ENCODE measurements around the gene BTF3. TPM values are rescaled to one million over a fixed set of nuclear protein-coding genes. Genes with fewer than 3 reads are reported as not detected.

The BTF3 gene
- total and polyA plus RNA-seq, 9 of the 15 experiments (the other 6 are each of a cell fraction or from before 2014, with no cell fraction given) = 534 to 1,637 (median 848) TPM

DNA sequence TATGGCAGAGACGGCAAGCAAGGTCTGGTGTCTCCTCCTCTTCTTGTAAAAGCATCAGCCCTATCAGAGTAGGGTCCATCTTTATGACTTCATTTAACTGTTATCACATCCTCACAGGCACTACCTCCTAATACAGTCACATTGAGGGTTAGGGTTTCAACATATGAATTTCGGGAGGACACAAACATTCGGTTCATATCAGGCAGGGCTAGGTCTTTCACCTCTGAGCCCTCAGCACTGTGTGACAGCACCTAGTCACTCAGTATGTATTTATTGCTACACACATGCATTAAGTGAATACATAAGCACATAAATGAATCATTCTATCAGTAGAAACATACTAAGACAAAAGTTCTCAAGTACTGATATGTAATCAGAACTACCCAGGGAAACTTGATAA, 9.4 kb upstream of the BTF3 start (continued):
- TF ChIP-seq NR1H2 (CRISPR knock-in tag; IDR thresholded peaks at IDR 0.05) (no peak), HSF4 (CRISPR knock-in tag; IDR thresholded peaks at IDR 0.05; ENCODE audit: borderline replicate concordance) (no peak), MED1 (CRISPR knock-in tag; IDR thresholded peaks at IDR 0.05; ENCODE audit: borderline replicate concordance) (no peak), PML (IDR thresholded peaks at IDR 0.05; ENCODE audit: low read length) (peak; percentile 79), HDAC1 (IDR thresholded peaks at IDR 0.05) (peak in 1 of 2 experiments; percentile 27; a peak in 1 of 4 replicates), RAD21 (CRISPR knock-in tag; conservative IDR thresholded peaks at IDR 0.05 in 1 of 2, IDR thresholded peaks at IDR 0.05 in 1 of 2) (no peak), ZNF589 (CRISPR knock-in tag; IDR thresholded peaks at IDR 0.05; ENCODE audit: low read depth) (0 out of 2 replicates have a peak, but pooled peaks have one; percentile 38), ZFP30 (CRISPR knock-in tag; IDR thresholded peaks at IDR 0.05; ENCODE audit: borderline replicate concordance) (no peak), POLR3G (IDR thresholded peaks at IDR 0.05; ENCODE audit: extremely low read depth, insufficient read length, insufficient replicate concordance) (no peak)
- TF ChIP-seq, protein P1, sequence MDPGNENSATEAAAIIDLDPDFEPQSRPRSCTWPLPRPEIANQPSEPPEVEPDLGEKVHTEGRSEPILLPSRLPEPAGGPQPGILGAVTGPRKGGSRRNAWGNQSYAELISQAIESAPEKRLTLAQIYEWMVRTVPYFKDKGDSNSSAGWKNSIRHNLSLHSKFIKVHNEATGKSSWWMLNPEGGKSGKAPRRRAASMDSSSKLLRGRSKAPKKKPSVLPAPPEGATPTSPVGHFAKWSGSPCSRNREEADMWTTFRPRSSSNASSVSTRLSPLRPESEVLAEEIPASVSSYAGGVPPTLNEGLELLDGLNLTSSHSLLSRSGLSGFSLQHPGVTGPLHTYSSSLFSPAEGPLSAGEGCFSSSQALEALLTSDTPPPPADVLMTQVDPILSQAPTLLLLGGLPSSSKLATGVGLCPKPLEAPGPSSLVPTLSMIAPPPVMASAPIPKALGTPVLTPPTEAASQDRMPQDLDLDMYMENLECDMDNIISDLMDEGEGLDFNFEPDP (CRISPR knock-in tag; IDR thresholded peaks at IDR 0.05) = no peak
- TF ChIP-seq, protein P2, sequence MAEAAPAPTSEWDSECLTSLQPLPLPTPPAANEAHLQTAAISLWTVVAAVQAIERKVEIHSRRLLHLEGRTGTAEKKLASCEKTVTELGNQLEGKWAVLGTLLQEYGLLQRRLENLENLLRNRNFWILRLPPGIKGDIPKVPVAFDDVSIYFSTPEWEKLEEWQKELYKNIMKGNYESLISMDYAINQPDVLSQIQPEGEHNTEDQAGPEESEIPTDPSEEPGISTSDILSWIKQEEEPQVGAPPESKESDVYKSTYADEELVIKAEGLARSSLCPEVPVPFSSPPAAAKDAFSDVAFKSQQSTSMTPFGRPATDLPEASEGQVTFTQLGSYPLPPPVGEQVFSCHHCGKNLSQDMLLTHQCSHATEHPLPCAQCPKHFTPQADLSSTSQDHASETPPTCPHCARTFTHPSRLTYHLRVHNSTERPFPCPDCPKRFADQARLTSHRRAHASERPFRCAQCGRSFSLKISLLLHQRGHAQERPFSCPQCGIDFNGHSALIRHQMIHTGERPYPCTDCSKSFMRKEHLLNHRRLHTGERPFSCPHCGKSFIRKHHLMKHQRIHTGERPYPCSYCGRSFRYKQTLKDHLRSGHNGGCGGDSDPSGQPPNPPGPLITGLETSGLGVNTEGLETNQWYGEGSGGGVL (CRISPR knock-in tag; IDR thresholded peaks at IDR 0.05) = no peak
- TF ChIP-seq, protein P3, sequence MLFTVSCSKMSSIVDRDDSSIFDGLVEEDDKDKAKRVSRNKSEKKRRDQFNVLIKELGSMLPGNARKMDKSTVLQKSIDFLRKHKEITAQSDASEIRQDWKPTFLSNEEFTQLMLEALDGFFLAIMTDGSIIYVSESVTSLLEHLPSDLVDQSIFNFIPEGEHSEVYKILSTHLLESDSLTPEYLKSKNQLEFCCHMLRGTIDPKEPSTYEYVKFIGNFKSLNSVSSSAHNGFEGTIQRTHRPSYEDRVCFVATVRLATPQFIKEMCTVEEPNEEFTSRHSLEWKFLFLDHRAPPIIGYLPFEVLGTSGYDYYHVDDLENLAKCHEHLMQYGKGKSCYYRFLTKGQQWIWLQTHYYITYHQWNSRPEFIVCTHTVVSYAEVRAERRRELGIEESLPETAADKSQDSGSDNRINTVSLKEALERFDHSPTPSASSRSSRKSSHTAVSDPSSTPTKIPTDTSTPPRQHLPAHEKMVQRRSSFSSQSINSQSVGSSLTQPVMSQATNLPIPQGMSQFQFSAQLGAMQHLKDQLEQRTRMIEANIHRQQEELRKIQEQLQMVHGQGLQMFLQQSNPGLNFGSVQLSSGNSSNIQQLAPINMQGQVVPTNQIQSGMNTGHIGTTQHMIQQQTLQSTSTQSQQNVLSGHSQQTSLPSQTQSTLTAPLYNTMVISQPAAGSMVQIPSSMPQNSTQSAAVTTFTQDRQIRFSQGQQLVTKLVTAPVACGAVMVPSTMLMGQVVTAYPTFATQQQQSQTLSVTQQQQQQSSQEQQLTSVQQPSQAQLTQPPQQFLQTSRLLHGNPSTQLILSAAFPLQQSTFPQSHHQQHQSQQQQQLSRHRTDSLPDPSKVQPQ (CRISPR knock-in tag; IDR thresholded peaks at IDR 0.05; ENCODE audit: borderline replicate concordance) = no peak
- TF ChIP-seq, protein P4, sequence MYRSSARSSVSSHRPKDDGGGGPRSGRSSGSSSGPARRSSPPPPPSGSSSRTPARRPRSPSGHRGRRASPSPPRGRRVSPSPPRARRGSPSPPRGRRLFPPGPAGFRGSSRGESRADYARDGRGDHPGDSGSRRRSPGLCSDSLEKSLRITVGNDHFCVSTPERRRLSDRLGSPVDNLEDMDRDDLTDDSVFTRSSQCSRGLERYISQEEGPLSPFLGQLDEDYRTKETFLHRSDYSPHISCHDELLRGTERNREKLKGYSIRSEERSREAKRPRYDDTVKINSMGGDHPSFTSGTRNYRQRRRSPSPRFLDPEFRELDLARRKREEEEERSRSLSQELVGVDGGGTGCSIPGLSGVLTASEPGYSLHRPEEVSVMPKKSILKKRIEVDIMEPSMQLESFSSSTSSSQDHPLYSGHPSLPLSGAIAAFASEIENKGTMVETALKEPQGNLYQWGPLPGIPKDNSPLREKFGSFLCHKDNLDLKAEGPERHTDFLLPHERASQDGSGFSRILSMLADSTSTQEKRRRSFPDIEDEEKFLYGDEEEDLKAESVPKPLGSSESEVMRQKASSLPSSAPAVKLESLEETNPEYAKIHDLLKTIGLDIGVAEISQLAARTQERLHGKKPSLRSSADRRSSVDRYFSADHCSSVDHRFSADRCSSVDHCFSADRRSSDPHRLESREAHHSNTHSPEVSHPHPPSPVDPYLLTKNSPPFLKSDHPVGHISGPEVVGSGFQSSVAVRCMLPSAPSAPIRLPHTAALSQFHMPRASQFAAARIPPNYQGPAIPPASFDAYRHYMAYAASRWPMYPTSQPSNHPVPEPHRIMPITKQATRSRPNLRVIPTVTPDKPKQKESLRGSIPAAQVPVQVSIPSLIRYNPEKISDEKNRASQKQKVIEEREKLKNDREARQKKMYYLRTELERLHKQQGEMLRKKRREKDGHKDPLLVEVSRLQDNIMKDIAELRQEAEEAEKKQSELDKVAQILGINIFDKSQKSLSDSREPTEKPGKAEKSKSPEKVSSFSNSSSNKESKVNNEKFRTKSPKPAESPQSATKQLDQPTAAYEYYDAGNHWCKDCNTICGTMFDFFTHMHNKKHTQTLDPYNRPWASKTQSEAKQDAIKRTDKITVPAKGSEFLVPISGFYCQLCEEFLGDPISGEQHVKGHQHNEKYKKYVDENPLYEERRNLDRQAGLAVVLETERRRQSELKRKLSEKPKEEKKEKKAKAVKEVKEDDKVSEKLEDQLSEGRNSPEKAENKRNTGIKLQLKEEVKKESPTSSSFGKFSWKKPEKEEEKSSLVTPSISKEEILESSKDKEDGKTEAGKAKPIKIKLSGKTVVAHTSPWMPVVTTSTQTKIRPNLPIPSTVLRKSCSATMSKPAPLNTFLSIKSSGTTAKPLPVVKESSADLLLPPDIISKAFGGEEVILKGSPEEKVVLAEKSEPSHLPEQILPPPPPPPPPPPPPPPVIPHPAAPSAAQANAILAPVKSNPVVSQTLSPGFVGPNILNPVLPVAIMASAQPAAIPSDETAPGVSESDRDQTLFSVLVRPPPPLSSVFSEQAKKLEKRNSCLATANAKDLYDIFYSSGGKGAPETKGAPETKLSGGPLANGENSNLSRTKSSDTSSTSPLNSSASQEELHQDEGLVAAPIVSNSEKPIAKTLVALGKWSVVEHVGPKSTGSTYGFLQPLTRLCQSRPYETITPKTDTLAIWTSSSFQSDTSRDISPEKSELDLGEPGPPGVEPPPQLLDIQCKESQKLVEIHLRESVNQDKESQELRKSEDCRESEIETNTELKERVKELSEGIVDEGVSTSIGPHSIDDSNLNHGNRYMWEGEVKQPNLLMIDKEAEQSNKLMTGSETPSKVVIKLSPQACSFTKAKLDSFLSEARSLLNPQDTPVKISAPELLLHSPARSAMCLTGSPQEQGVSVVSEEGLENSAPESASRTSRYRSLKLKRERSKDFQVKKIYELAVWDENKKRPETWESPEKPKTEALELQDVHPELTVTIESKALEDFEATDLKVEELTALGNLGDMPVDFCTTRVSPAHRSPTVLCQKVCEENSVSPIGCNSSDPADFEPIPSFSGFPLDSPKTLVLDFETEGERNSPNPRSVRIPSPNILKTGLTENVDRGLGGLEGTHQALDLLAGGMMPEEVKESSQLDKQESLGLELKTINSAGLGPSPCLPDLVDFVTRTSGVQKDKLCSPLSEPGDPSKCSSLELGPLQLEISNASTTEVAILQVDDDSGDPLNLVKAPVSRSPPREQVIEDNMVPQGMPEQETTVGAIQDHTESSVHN (IDR thresholded peaks at IDR 0.05; ENCODE audit: borderline replicate concordance in 1 of 2, low read depth in 1 of 2) = no peak
